Bronchial epithelial cell (primary cell): ENCODE results near the gene HDAC9. TPM values are rescaled to one million over a fixed set of nuclear protein-coding genes. Genes with fewer than 3 reads are reported as not detected.
A peak's percentile ranks its signal among the peaks of the same experiment; 100 is the strongest.

ENCODE experiments used
- DNase-seq: peaks from one replicate; pipeline ENCODE4 v3.0.0-alpha.2; 2010; ENCODE audit warnings: low read depth
- FAIRE-seq: peaks from 2 replicates; lab custom pipeline; 2011; peaks lifted over from hg19 to GRCh38; lab: Jason Lieb, UNC
- H3K27me3 ChIP-seq: 2 replicates; pipeline ENCODE4 v1.5.1; 2011; ENCODE audit warnings: low read length; ENCODE audit not compliant: control insufficient read depth, insufficient read depth
- H3K36me3 ChIP-seq: 2 replicates; pipeline ENCODE4 v1.5.1; 2011; ENCODE audit warnings: low read length; ENCODE audit not compliant: control insufficient read depth, insufficient read depth
- H3K4me3 ChIP-seq: 2 replicates; pipeline ENCODE4 v1.5.1; 2011; ENCODE audit warnings: mild to moderate bottlenecking, low read depth, low read length, control low read depth
- total RNA-seq: library from RNA; depleted of rRNA; stranded (reverse); fragments of >200 nt; gene quantifications from 2 replicates; pipeline ENCODE4 v1.2.1, GENCODE V29; 2014
- TF ChIP-seq, protein P1 (sequence below): IDR thresholded peaks from 2 replicates; pipeline ENCODE4 v1.5.1; 2011; ENCODE audit warnings: mild to moderate bottlenecking, moderate library complexity, low read length, control low read depth, inconsistent platforms; ENCODE audit not compliant: insufficient read depth, severe bottlenecking

The HDAC9 gene
- total RNA-seq, 1 donor from 2014 or later = 12.1 TPM

DNA sequence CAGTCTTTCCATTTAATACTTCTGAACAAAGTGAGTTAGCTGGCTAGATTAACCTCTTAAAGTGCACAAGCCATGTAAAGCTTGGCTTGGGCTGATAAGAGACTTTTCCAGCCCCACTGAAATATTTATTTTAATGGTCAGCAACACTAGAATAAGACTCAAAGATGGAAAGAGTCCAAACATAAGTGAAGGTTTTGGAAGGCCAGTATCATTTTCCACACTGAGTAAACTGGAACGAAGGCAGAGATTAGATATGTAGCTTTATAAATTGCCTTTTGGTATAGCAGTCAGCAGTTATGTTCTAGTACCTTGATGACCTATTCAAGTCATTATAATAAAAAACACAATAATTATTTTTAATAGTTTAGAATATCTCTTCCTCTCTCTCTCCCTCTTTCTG lies 102.2 kb downstream of the HDAC9 start:
- no peak overlapping the region for H3K4me3 ChIP-seq
- FAIRE-seq (no peak), DNase-seq (no peak)
- H3K27me3 ChIP-seq = no peaks in the 10 kb centered on the region
- TF ChIP-seq, protein P1, sequence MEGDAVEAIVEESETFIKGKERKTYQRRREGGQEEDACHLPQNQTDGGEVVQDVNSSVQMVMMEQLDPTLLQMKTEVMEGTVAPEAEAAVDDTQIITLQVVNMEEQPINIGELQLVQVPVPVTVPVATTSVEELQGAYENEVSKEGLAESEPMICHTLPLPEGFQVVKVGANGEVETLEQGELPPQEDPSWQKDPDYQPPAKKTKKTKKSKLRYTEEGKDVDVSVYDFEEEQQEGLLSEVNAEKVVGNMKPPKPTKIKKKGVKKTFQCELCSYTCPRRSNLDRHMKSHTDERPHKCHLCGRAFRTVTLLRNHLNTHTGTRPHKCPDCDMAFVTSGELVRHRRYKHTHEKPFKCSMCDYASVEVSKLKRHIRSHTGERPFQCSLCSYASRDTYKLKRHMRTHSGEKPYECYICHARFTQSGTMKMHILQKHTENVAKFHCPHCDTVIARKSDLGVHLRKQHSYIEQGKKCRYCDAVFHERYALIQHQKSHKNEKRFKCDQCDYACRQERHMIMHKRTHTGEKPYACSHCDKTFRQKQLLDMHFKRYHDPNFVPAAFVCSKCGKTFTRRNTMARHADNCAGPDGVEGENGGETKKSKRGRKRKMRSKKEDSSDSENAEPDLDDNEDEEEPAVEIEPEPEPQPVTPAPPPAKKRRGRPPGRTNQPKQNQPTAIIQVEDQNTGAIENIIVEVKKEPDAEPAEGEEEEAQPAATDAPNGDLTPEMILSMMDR = no peak
- no peaks in the 10 kb centered on the region for H3K36me3 ChIP-seq

- peak; percentile 64 for DNase-seq
- H3K36me3 ChIP-seq = no peaks in the 10 kb centered on the region
- H3K27me3 ChIP-seq = no peaks in the 10 kb centered on the region
- FAIRE-seq = no peak
- TF ChIP-seq, protein P1 = no peak
- H3K4me3 ChIP-seq = no peak overlapping the region
Measured at GRCh38 chr7:18607025-18607424, 111.5 kb downstream of the HDAC9 start.

- Histone ChIP-seq H3K4me3 (no peak overlapping the region), H3K27me3 (no peaks in the 10 kb centered on the region), H3K36me3 (no peaks in the 10 kb centered on the region)
- DNase-seq (peak; percentile 36), FAIRE-seq (no peak)
- TF ChIP-seq, protein P1 = peak; percentile 73
Measured at GRCh38 chr7:18610331-18610948, 114.9 kb downstream of the HDAC9 start.

GRCh38 chr7:18614841-18615240 lies 119.3 kb downstream of the HDAC9 start:
- Histone ChIP-seq H3K36me3 (no peaks in the 10 kb centered on the region), H3K4me3 (no peak overlapping the region), H3K27me3 (no peaks in the 10 kb centered on the region)
- TF ChIP-seq, protein P1 = no peak
- FAIRE-seq = no peak
- no peak for DNase-seq

- DNase-seq (no peak), FAIRE-seq (no peak)
- H3K36me3 ChIP-seq = no peaks in the 10 kb centered on the region
- H3K27me3 ChIP-seq = no peaks in the 10 kb centered on the region
- H3K4me3 ChIP-seq = no peak overlapping the region
- TF ChIP-seq, protein P1 = no peak
Measured at GRCh38 chr7:18619311-18619710, 123.8 kb downstream of the HDAC9 start.

- FAIRE-seq (no peak), DNase-seq (peak; percentile 26)
- no peak overlapping the region for H3K4me3 ChIP-seq
- no peaks in the 10 kb centered on the region for H3K36me3 ChIP-seq
- no peaks in the 10 kb centered on the region for H3K27me3 ChIP-seq
- TF ChIP-seq, protein P1 = no peak
Measured at GRCh38 chr7:18623389-18623788, 127.8 kb downstream of the HDAC9 start.
